ENCODE data around the gene KCNIP2. TPM values are rescaled to one million over a fixed set of nuclear protein-coding genes. Genes with fewer than 3 reads are reported as not detected.
A peak's percentile ranks its signal among the peaks of the same experiment; 100 is the strongest.

The KCNIP2 gene
- total RNA-seq, 1 donor from 2014 or later, result 2.2 TPM

- no peak for TF ChIP-seq CTCF (conservative IDR thresholded peaks at IDR 0.05)
- Mint-ChIP-seq H3K4me3 (peak overlapping the region; percentile 72), H3K4me1 (peaks cover 30% of the 10 kb centered on the region), H3K27me3 (ENCODE audit: low read depth) (no peaks in the 10 kb centered on the region), H3K27ac (ENCODE audit: unreplicated experiment) (peak overlapping the region; percentile 78), H3K9me3 (no peaks in the 10 kb centered on the region), H3K36me3 (ENCODE audit: low read depth) (peaks cover 5% of the 10 kb centered on the region)
- peak; percentile 81 for DNase-seq (ENCODE audit: low read depth, low spot score)
Observed at GRCh38 chr10:101830322-101831168, 13.1 kb downstream of the KCNIP2 start.

GRCh38 chr10:101829561-101830315 lies 13.9 kb downstream of the KCNIP2 start:
- no peak for DNase-seq (ENCODE audit: low read depth, low spot score)
- TF ChIP-seq CTCF (conservative IDR thresholded peaks at IDR 0.05), result no peak
- H3K27me3 Mint-ChIP-seq (ENCODE audit: low read depth), result no peaks in the 10 kb centered on the region
- H3K27ac Mint-ChIP-seq (ENCODE audit: unreplicated experiment), result no peak overlapping the region
- peaks cover 8% of the 10 kb centered on the region for H3K36me3 Mint-ChIP-seq (ENCODE audit: low read depth)
- no peaks in the 10 kb centered on the region for H3K9me3 Mint-ChIP-seq
- peak overlapping the region; percentile 72 for H3K4me3 Mint-ChIP-seq
- H3K4me1 Mint-ChIP-seq, result peaks cover 26% of the 10 kb centered on the region

- peaks cover 24% of the 10 kb centered on the region for H3K4me1 Mint-ChIP-seq
- TF ChIP-seq CTCF (conservative IDR thresholded peaks at IDR 0.05), result no peak
- no peak overlapping the region for H3K4me3 Mint-ChIP-seq
- H3K27me3 Mint-ChIP-seq (ENCODE audit: low read depth), result no peaks in the 10 kb centered on the region
- peaks cover 8% of the 10 kb centered on the region for H3K36me3 Mint-ChIP-seq (ENCODE audit: low read depth)
- no peaks in the 10 kb centered on the region for H3K9me3 Mint-ChIP-seq
- DNase-seq (ENCODE audit: low read depth, low spot score), result no peak
- no peak overlapping the region for H3K27ac Mint-ChIP-seq (ENCODE audit: unreplicated experiment)
Observed at GRCh38 chr10:101828766-101829551, 14.6 kb downstream of the KCNIP2 start.

GRCh38 chr10:101827919-101828600 lies 15.5 kb downstream of the KCNIP2 start:
- Mint-ChIP-seq H3K4me1 (peaks cover 24% of the 10 kb centered on the region), H3K27me3 (ENCODE audit: low read depth) (no peaks in the 10 kb centered on the region), H3K4me3 (peak overlapping the region; percentile 65), H3K36me3 (ENCODE audit: low read depth) (peaks cover 8% of the 10 kb centered on the region), H3K27ac (ENCODE audit: unreplicated experiment) (no peak overlapping the region), H3K9me3 (no peaks in the 10 kb centered on the region)
- no peak for TF ChIP-seq CTCF (conservative IDR thresholded peaks at IDR 0.05)
- DNase-seq (ENCODE audit: low read depth, low spot score), result no peak

Data from neural crest cell (in vitro differentiated cells).